GM12864 (cell line): ENCODE measurements around the gene NELFCD.
"Not testable (repeated sequence)": the region's sequence is repeated elsewhere in the genome, so short reads cannot be mapped to it uniquely, and the experiment has no call there.

Experiments
- DNase-seq: peaks from one replicate; pipeline ENCODE4 v3.0.0-alpha.2; 2011; ENCODE audit warnings: low read depth
- H3K4me3 ChIP-seq: 2 replicates; pipeline ENCODE4 v1.5.1; 2011; ENCODE audit warnings: mild to moderate bottlenecking, low read depth, low read length, control low read depth
- CTCF ChIP-seq: IDR thresholded peaks from 2 replicates; pipeline ENCODE4 v1.5.1; 2011; ENCODE audit warnings: low read depth, mild to moderate bottlenecking, moderate library complexity, low read length, control low read depth, inconsistent platforms; ENCODE audit errors: missing control alignments

Gene NELFCD

GRCh38 chr20:59010321-59010994 is 29.4 kb downstream of the NELFCD start:
- no peak overlapping the region for H3K4me3 ChIP-seq
- TF ChIP-seq CTCF = no peak
- DNase-seq = no peak

GRCh38 chr20:59010995-59011873 is 30.2 kb downstream of the NELFCD start:
- DNase-seq = no peak

GRCh38 chr20:59011874-59012157 is 30.8 kb downstream of the NELFCD start:
- H3K4me3 ChIP-seq, DNase-seq: not testable (repeated sequence)

More at GRCh38 chr20:59010995-59011873, 30.2 kb downstream of the NELFCD start:
- TF ChIP-seq CTCF = no peak
- H3K4me3 ChIP-seq = no peak overlapping the region

GRCh38 chr20:59013031-59013951 is 32.2 kb downstream of the NELFCD start:
- DNase-seq = no peak

GRCh38 chr20:59013959-59014608 is 33.0 kb downstream of the NELFCD start:
- no peak for DNase-seq
- TF ChIP-seq CTCF = no peak
- no peak overlapping the region for H3K4me3 ChIP-seq

More at GRCh38 chr20:59013031-59013951, 32.2 kb downstream of the NELFCD start:
- no peak for TF ChIP-seq CTCF
- H3K4me3 ChIP-seq = no peak overlapping the region

GRCh38 chr20:59014680-59015389 is 33.8 kb downstream of the NELFCD start:
- TF ChIP-seq CTCF = no peak
- DNase-seq = no peak
- H3K4me3 ChIP-seq = no peak overlapping the region
